ENCODE data around the gene ARID3A. TPM values are rescaled to one million over a fixed set of nuclear protein-coding genes. Genes with fewer than 3 reads are reported as not detected.

Gene ARID3A
- total and polyA plus RNA-seq, 2 of the 13 experiments (the other 11 are each of a cell fraction or from before 2014, with no cell fraction given), result 71.3 to 77.9 TPM

GRCh38 chr19:980133-980998 lies 54.5 kb downstream of the ARID3A start (continued):
- TF ChIP-seq ETV6 (CRISPR knock-in tag; conservative IDR thresholded peaks at IDR 0.05) (no peak), PLRG1 (conservative IDR thresholded peaks at IDR 0.05) (no peak), ZNF33B (CRISPR knock-in tag; IDR thresholded peaks at IDR 0.05) (0 out of 2 replicates have a peak, but pooled peaks have one; percentile 45), CREB3 (CRISPR knock-in tag; IDR thresholded peaks at IDR 0.05) (no peak), FIP1L1 (IDR thresholded peaks at IDR 0.05; ENCODE audit: borderline replicate concordance, insufficient read depth, low read depth, low read length) (peak; percentile 68; the same call in 1 of the 2 replicates), ZNF431 (CRISPR knock-in tag; IDR thresholded peaks at IDR 0.05; ENCODE audit: borderline replicate concordance, low read depth) (peak; percentile 74), EED (CRISPR knock-in tag; IDR thresholded peaks at IDR 0.05) (peak; percentile 77; the same call in 1 of the 2 replicates), HIC2 (CRISPR knock-in tag; IDR thresholded peaks at IDR 0.05; ENCODE audit: low read depth) (peak; percentile 90), THAP11 (CRISPR knock-in tag; IDR thresholded peaks at IDR 0.05) (peak; percentile 67), DR1 (CRISPR knock-in tag; IDR thresholded peaks at IDR 0.05) (no peak), MLX (CRISPR knock-in tag; IDR thresholded peaks at IDR 0.05) (peak; percentile 83), SNAPC4 (CRISPR knock-in tag; IDR thresholded peaks at IDR 0.05) (0 out of 2 replicates have a peak, but pooled peaks have one; percentile 51), ZNF275 (CRISPR knock-in tag; IDR thresholded peaks at IDR 0.05; ENCODE audit: borderline replicate concordance) (0 out of 2 replicates have a peak, but pooled peaks have one; percentile 72), NR2F2 (IDR thresholded peaks at IDR 0.05; ENCODE audit: borderline replicate concordance, low read depth) (peak; percentile 96), ZNF33A (CRISPR knock-in tag; IDR thresholded peaks at IDR 0.05; ENCODE audit: borderline replicate concordance) (no peak), YEATS2 (CRISPR knock-in tag; IDR thresholded peaks at IDR 0.05; ENCODE audit: borderline replicate concordance) (peak; percentile 73; the same call in 1 of the 2 replicates), SPEN (CRISPR knock-in tag; IDR thresholded peaks at IDR 0.05; ENCODE audit: low read depth) (peak; percentile 95), ZNF790 (CRISPR knock-in tag; IDR thresholded peaks at IDR 0.05; ENCODE audit: borderline replicate concordance) (peak; percentile 57; the same call in 1 of the 2 replicates), RXRB (CRISPR knock-in tag; IDR thresholded peaks at IDR 0.05; ENCODE audit: borderline replicate concordance) (peak; percentile 89)

All from HepG2 (cell line).